Measurements from ENCODE around the gene GNPDA2. TPM values are rescaled to one million over a fixed set of nuclear protein-coding genes. Genes with fewer than 3 reads are reported as not detected.

Gene GNPDA2
- polyA plus RNA-seq, 3 donors: 2.4 to 5.7 (median 3.6) TPM

DNA sequence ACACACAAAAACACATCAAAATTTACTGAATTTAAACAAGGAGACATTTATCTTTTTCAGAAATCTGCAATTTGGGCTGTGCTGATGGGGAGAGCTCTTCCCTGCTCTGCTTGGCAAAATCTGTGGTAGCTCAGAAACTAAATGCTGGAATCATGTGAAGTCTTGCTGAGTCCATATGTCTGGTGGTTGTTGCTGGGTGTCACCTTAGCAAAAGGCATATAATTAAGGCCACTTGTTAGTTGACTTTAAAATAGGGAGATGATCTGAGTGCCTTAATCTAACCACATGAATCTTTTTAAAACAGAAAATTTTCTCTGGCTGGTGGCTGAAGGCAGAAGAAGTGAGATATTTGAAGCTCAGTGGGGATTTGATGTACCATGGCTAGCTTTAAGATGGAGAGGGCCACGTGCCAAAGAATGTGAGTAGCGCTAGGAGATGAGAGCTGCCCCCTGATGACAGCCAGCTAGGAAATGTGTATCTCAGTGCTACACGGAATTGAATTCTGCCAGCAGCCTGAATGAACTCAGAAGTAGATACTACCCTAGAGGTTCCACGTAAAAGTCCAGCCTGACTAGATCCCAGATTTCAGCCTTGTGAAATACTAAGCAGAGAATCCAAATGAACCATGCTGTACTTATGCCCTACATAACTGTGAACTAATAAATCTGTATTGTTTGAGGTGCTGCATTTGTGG, 55.7 kb downstream of the GNPDA2 start:
- H3K27ac ChIP-seq (ENCODE audit: low read depth in 1 of 2, low read length in 2 of 2): no peak overlapping the region
- WGBS (ENCODE audit: insufficient coverage): 95% methylated on average over 3 of the region's 4 CpGs

DNA sequence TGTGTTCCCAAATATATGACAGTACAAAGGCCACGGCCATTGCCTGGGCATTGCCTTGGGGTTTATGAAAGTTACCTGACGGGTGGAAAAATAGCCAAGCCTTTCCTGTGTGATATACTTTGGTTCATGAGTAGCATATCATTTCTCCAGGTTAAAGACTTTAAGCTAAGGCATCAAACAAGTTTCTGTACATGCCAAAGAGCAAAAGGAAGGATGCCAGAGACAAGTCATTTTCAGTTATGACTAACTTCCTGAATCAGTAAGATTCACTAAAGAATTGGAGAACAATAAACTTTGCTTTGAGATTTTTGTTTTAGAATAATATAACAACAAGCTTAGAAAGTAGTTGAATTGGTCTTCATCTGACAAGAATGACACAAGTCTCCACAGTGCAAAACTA, 57.8 kb downstream of the GNPDA2 start:
- H4K20me1 ChIP-seq (ENCODE audit: insufficient read depth, low read length): no peaks in the 10 kb centered on the region
- no peak for DNase-seq
- no peak overlapping the region for H3K9ac ChIP-seq (ENCODE audit: insufficient read depth, low read length, poor library complexity, severe bottlenecking)
- no peak overlapping the region for H3K4me2 ChIP-seq (replicated peaks; ENCODE audit: extremely low read depth, low read length, poor library complexity, severe bottlenecking)
- 100% methylated on average over 1 of the region's 2 CpGs for WGBS (ENCODE audit: insufficient coverage)
- intact Hi-C loops (cut with micrococcal nuclease): no loop called here
- H3K4me3 ChIP-seq (replicated peaks in 1 of 3; ENCODE audit: low read depth in 2 of 3, low read length in 3 of 3): no peak overlapping the region
- H3K9me3 Mint-ChIP-seq: no peaks in the 10 kb centered on the region
- H3K79me2 ChIP-seq (ENCODE audit: insufficient read depth, low read length): no peaks in the 10 kb centered on the region
- no peak overlapping the region for H2AFZ ChIP-seq (ENCODE audit: insufficient read depth, low read depth, low read length, poor library complexity, severe bottlenecking)
- no peak overlapping the region for H3K27ac ChIP-seq (ENCODE audit: low read depth in 1 of 2, low read length in 2 of 2)
- no peak overlapping the region for H3K4me3 Mint-ChIP-seq
- TF ChIP-seq, protein P1, sequence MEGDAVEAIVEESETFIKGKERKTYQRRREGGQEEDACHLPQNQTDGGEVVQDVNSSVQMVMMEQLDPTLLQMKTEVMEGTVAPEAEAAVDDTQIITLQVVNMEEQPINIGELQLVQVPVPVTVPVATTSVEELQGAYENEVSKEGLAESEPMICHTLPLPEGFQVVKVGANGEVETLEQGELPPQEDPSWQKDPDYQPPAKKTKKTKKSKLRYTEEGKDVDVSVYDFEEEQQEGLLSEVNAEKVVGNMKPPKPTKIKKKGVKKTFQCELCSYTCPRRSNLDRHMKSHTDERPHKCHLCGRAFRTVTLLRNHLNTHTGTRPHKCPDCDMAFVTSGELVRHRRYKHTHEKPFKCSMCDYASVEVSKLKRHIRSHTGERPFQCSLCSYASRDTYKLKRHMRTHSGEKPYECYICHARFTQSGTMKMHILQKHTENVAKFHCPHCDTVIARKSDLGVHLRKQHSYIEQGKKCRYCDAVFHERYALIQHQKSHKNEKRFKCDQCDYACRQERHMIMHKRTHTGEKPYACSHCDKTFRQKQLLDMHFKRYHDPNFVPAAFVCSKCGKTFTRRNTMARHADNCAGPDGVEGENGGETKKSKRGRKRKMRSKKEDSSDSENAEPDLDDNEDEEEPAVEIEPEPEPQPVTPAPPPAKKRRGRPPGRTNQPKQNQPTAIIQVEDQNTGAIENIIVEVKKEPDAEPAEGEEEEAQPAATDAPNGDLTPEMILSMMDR (IDR thresholded peaks at IDR 0.05): no peak
- H3K27ac Mint-ChIP-seq: no peak overlapping the region
- H3K36me3 Mint-ChIP-seq: no peaks in the 10 kb centered on the region
- peaks cover 0 to 11% (median 5%) of the 10 kb centered on the region in 3 donors for H3K27me3 Mint-ChIP-seq (ENCODE audit: low read depth in 3 of 3)
- H3K9me3 ChIP-seq (replicated peaks in 1 of 2; ENCODE audit: control insufficient read depth in 1 of 2, insufficient read depth in 1 of 2, low read length in 2 of 2): no peaks in the 10 kb centered on the region
- H3K36me3 ChIP-seq (replicated peaks in 1 of 2; ENCODE audit: control insufficient read depth in 1 of 2, insufficient read depth in 2 of 2, low read length in 2 of 2): no peaks in the 10 kb centered on the region
- H3K4me1 ChIP-seq (ENCODE audit: control insufficient read depth in 1 of 2, insufficient read depth in 2 of 2, low read length in 2 of 2): no peaks in the 10 kb centered on the region
- no peaks in the 10 kb centered on the region for H3K27me3 ChIP-seq (ENCODE audit: control insufficient read depth in 2 of 2, insufficient read depth in 2 of 2, low read length in 2 of 2)
- no peaks in the 10 kb centered on the region for H3K4me1 Mint-ChIP-seq

More for the DNA sequence above, 55.7 kb downstream of the GNPDA2 start:
- H3K4me2 ChIP-seq (replicated peaks; ENCODE audit: extremely low read depth, low read length, poor library complexity, severe bottlenecking): no peak overlapping the region
- intact Hi-C loops (cut with micrococcal nuclease): no loop called here
- H3K9me3 Mint-ChIP-seq: no peaks in the 10 kb centered on the region
- H3K9ac ChIP-seq (ENCODE audit: insufficient read depth, low read length, poor library complexity, severe bottlenecking): no peak overlapping the region
- no peaks in the 10 kb centered on the region for H4K20me1 ChIP-seq (ENCODE audit: insufficient read depth, low read length)
- peaks cover 0 to 3% of the 10 kb centered on the region in 2 donors for H3K27me3 ChIP-seq (ENCODE audit: control insufficient read depth in 2 of 2, insufficient read depth in 2 of 2, low read length in 2 of 2)
- TF ChIP-seq, protein P1 (IDR thresholded peaks at IDR 0.05): no peak
- H3K9me3 ChIP-seq (replicated peaks in 1 of 2; ENCODE audit: control insufficient read depth in 1 of 2, insufficient read depth in 1 of 2, low read length in 2 of 2): no peaks in the 10 kb centered on the region
- no peaks in the 10 kb centered on the region for H3K36me3 ChIP-seq (replicated peaks in 1 of 2; ENCODE audit: control insufficient read depth in 1 of 2, insufficient read depth in 2 of 2, low read length in 2 of 2)
- H3K27ac Mint-ChIP-seq: no peak overlapping the region
- H3K79me2 ChIP-seq (ENCODE audit: insufficient read depth, low read length): no peaks in the 10 kb centered on the region
- DNase-seq: no peak
- H3K4me1 Mint-ChIP-seq: no peaks in the 10 kb centered on the region
- H3K4me1 ChIP-seq (ENCODE audit: control insufficient read depth in 1 of 2, insufficient read depth in 2 of 2, low read length in 2 of 2): no peaks in the 10 kb centered on the region
- no peak overlapping the region for H3K4me3 ChIP-seq (replicated peaks in 1 of 3; ENCODE audit: low read depth in 2 of 3, low read length in 3 of 3)
- H2AFZ ChIP-seq (ENCODE audit: insufficient read depth, low read depth, low read length, poor library complexity, severe bottlenecking): no peak overlapping the region
- no peak overlapping the region for H3K4me3 Mint-ChIP-seq
- peaks cover 0 to 13% (median 3%) of the 10 kb centered on the region in 3 donors for H3K27me3 Mint-ChIP-seq (ENCODE audit: low read depth in 3 of 3)
- H3K36me3 Mint-ChIP-seq: no peaks in the 10 kb centered on the region
